Measurements from ENCODE around the gene RNF5.

GRCh38 chr6:32151863-32152768 is 26.1 kb upstream of the RNF5 start, which contains the start of gene PRRT1:
- TF ChIP-seq SP1 (IDR thresholded peaks at IDR 0.05), result no peak
- no peak for TF ChIP-seq FOXA1 (IDR thresholded peaks at IDR 0.05)
- TF ChIP-seq CTBP1 (IDR thresholded peaks at IDR 0.05; ENCODE audit: borderline replicate concordance), result no peak
- no peak for TF ChIP-seq BHLHE40 (IDR thresholded peaks at IDR 0.05; ENCODE audit: borderline replicate concordance)
- no peak for TF ChIP-seq FOXK2 (IDR thresholded peaks at IDR 0.05)
- TF ChIP-seq SUZ12 (IDR thresholded peaks at IDR 0.05), result no peak
- no peak for TF ChIP-seq FOXM1 (IDR thresholded peaks at IDR 0.05; ENCODE audit: borderline replicate concordance)
- no peak for TF ChIP-seq ZNF384 (IDR thresholded peaks at IDR 0.05)
- no peak for TF ChIP-seq ELF4 (IDR thresholded peaks at IDR 0.05)
- TF ChIP-seq PKNOX1 (IDR thresholded peaks at IDR 0.05), result no peak
- no peak for TF ChIP-seq HDGF (IDR thresholded peaks at IDR 0.05; ENCODE audit: borderline replicate concordance)

All from HEK293T (cell line).